Muscle of leg (tissue), 11 donors: ENCODE results near the gene GNAT3. TPM values are rescaled to one million over a fixed set of nuclear protein-coding genes. Genes with fewer than 3 reads are reported as not detected.

Experiments
- DNase-seq: peaks from one replicate; pipeline ENCODE4 v3.0.0; 2013
- H3K27ac ChIP-seq: one replicate; pipeline ENCODE4 v1.5.1; 2013; ENCODE audit warnings: mild to moderate bottlenecking, low read length, control low read depth
- H3K27me3 ChIP-seq: one replicate; pipeline ENCODE4 v1.6.1; 2013; ENCODE audit warnings: low read length; ENCODE audit not compliant: control insufficient read depth, insufficient read depth
- H3K36me3 ChIP-seq: one replicate; pipeline ENCODE4 v1.6.1; 2013; ENCODE audit warnings: low read length; ENCODE audit not compliant: control insufficient read depth, insufficient read depth
- H3K4me1 ChIP-seq: one replicate; pipeline ENCODE4 v1.6.1; 2013; ENCODE audit warnings: low read length; ENCODE audit not compliant: control insufficient read depth, insufficient read depth
- H3K4me3 ChIP-seq: one replicate; pipeline ENCODE4 v1.5.1; 2013; ENCODE audit warnings: low read length, control low read depth
- H3K9me3 ChIP-seq: replicated peaks from 2 replicates; pipeline ENCODE4 v1.6.1; 2013; ENCODE audit warnings: low read depth, low read length; ENCODE audit not compliant: control insufficient read depth
- WGBS: methylation state at CpG from one replicate; pipeline ENCODE4 v1.1.5; 2013; ENCODE audit warnings: missing lambda C conversion rate; ENCODE audit not compliant: insufficient coverage; 5-methylcytosine and 5-hydroxymethylcytosine counted together
- polyA plus RNA-seq, 8 donors: library from polyadenylated mRNA; unstranded; fragments of 120-200 nt; gene quantifications; one replicate each; pipeline versions ENCODE4 v1.2.1 to v1.2.3, GENCODE V29; 2013; ENCODE audit warnings: inconsistent platforms in 1 of 8, low replicate concordance in 1 of 8; ENCODE audit not compliant: insufficient read length in 8 of 8, insufficient read depth in 1 of 8
- total RNA-seq: library from RNA; stranded (reverse); fragments of 120-200 nt; gene quantifications from one replicate; pipeline ENCODE4 v1.2.4, GENCODE V29; 2013

The GNAT3 gene
- total and polyA plus RNA-seq, 9 donors, result 0.10 to 0.27 (median 0.13) TPM; not detected in 2

GRCh38 chr7:80432166-80432565, 79.7 kb downstream of the GNAT3 start:
- no peak for DNase-seq
- no peaks in the 10 kb centered on the region for H3K9me3 ChIP-seq
- no peaks in the 10 kb centered on the region for H3K36me3 ChIP-seq
- no peak overlapping the region for H3K27ac ChIP-seq
- H3K27me3 ChIP-seq, result no peaks in the 10 kb centered on the region
- no CpG with 5 or more reads among the region's 1 CpG for WGBS
- no peaks in the 10 kb centered on the region for H3K4me1 ChIP-seq
- H3K4me3 ChIP-seq, result no peak overlapping the region

- no CpG with 5 or more reads among the region's 1 CpG for WGBS
- Histone ChIP-seq H3K4me1 (no peaks in the 10 kb centered on the region), H3K9me3 (no peaks in the 10 kb centered on the region), H3K27ac (no peak overlapping the region), H3K4me3 (no peak overlapping the region), H3K36me3 (no peaks in the 10 kb centered on the region), H3K27me3 (no peaks in the 10 kb centered on the region)
- DNase-seq, result no peak
Observed at GRCh38 chr7:80429181-80429580, 82.7 kb downstream of the GNAT3 start.

GRCh38 chr7:80428161-80429054, 83.5 kb downstream of the GNAT3 start:
- Histone ChIP-seq H3K27me3 (no peaks in the 10 kb centered on the region), H3K27ac (no peak overlapping the region), H3K4me1 (no peaks in the 10 kb centered on the region), H3K9me3 (no peaks in the 10 kb centered on the region), H3K4me3 (no peak overlapping the region), H3K36me3 (no peaks in the 10 kb centered on the region)
- 58% methylated on average over 2 of the region's 9 CpGs for WGBS
- DNase-seq, result peak; percentile 85

GRCh38 chr7:80427218-80427617, 84.6 kb downstream of the GNAT3 start:
- 79% methylated on average over 4 of the region's 4 CpGs for WGBS
- no peak for DNase-seq
- H3K9me3 ChIP-seq, result no peaks in the 10 kb centered on the region
- H3K36me3 ChIP-seq, result no peaks in the 10 kb centered on the region
- no peak overlapping the region for H3K27ac ChIP-seq
- H3K4me1 ChIP-seq, result no peaks in the 10 kb centered on the region
- H3K4me3 ChIP-seq, result no peak overlapping the region
- H3K27me3 ChIP-seq, result no peaks in the 10 kb centered on the region

- H3K9me3 ChIP-seq, result no peaks in the 10 kb centered on the region
- no peak for DNase-seq
- no peaks in the 10 kb centered on the region for H3K27me3 ChIP-seq
- WGBS, result no CpG with 5 or more reads among the region's 2 CpGs
- H3K27ac ChIP-seq, result no peak overlapping the region
- no peak overlapping the region for H3K4me3 ChIP-seq
- H3K36me3 ChIP-seq, result no peaks in the 10 kb centered on the region
- H3K4me1 ChIP-seq, result no peaks in the 10 kb centered on the region
Observed at GRCh38 chr7:80420876-80421275, 91.0 kb downstream of the GNAT3 start.

- 93% methylated on average over 4 of the region's 6 CpGs for WGBS
- Histone ChIP-seq H3K9me3 (no peaks in the 10 kb centered on the region), H3K36me3 (no peaks in the 10 kb centered on the region), H3K27me3 (no peaks in the 10 kb centered on the region), H3K27ac (no peak overlapping the region), H3K4me1 (no peaks in the 10 kb centered on the region), H3K4me3 (no peak overlapping the region)
- no peak for DNase-seq
Observed at GRCh38 chr7:80417211-80417793, 94.6 kb downstream of the GNAT3 start.

GRCh38 chr7:80415522-80415921, 96.3 kb downstream of the GNAT3 start:
- WGBS, result no CpG with 5 or more reads among the region's 1 CpG
- Histone ChIP-seq H3K4me3 (no peak overlapping the region), H3K27ac (no peak overlapping the region)

GRCh38 chr7:80415114-80415513, 96.8 kb downstream of the GNAT3 start:
- H3K27me3 ChIP-seq, result no peaks in the 10 kb centered on the region
- no peak overlapping the region for H3K4me3 ChIP-seq
- no peaks in the 10 kb centered on the region for H3K36me3 ChIP-seq
- H3K4me1 ChIP-seq, result no peaks in the 10 kb centered on the region
- DNase-seq, result no peak
- no peaks in the 10 kb centered on the region for H3K9me3 ChIP-seq
- 40% methylated on average over 1 of the region's 3 CpGs for WGBS
- H3K27ac ChIP-seq, result no peak overlapping the region

More at GRCh38 chr7:80415522-80415921, 96.3 kb downstream of the GNAT3 start:
- no peak for DNase-seq
- H3K27me3 ChIP-seq, result no peaks in the 10 kb centered on the region
- H3K4me1 ChIP-seq, result no peaks in the 10 kb centered on the region
- no peaks in the 10 kb centered on the region for H3K9me3 ChIP-seq
- H3K36me3 ChIP-seq, result no peaks in the 10 kb centered on the region

GRCh38 chr7:80414331-80414730, 97.5 kb downstream of the GNAT3 start:
- Histone ChIP-seq H3K27me3 (no peaks in the 10 kb centered on the region), H3K4me3 (no peak overlapping the region), H3K9me3 (no peaks in the 10 kb centered on the region), H3K27ac (no peak overlapping the region), H3K36me3 (no peaks in the 10 kb centered on the region), H3K4me1 (no peaks in the 10 kb centered on the region)
- no peak for DNase-seq
- WGBS, result 100% methylated on average over 1 of the region's 2 CpGs

GRCh38 chr7:80413383-80413945, 98.4 kb downstream of the GNAT3 start:
- WGBS, result no CpG with 5 or more reads among the region's 3 CpGs
- H3K4me1 ChIP-seq, result no peaks in the 10 kb centered on the region
- no peaks in the 10 kb centered on the region for H3K36me3 ChIP-seq
- no peak overlapping the region for H3K27ac ChIP-seq
- H3K27me3 ChIP-seq, result no peaks in the 10 kb centered on the region
- no peak for DNase-seq
- no peak overlapping the region for H3K4me3 ChIP-seq
- H3K9me3 ChIP-seq, result no peaks in the 10 kb centered on the region
